ENCODE measurements around the gene PCDH9. TPM values are rescaled to one million over a fixed set of nuclear protein-coding genes. Genes with fewer than 3 reads are reported as not detected.

The PCDH9 gene
- total and polyA plus RNA-seq, 2 of the 13 experiments (the other 11 are each of a cell fraction or from before 2014, with no cell fraction given) = 0.09 TPM; not detected in 1

DNA sequence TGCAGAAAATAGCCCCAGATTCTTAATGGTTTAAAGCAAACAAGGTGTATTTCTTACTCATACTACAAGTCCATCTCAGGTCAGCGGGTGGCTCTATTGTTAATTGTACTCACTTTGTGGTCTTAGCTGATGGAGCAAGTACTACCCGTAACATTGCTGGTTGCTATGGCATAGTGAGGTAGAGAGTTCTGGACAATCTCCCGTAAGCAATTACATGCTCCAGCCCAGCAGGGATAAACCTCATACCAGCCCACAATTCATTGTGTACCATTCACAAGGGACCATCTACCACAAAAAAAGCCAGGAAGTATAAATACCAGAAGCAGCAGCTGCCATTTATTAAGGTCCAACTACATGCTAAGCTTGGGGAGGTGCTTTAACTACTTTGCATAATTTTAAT, 167.1 kb downstream of the PCDH9 start:
- POLR2A ChIA-PET = no interaction called here
- ATAC-seq (no peak), FAIRE-seq (no peak), DNase-seq (ENCODE audit: low spot score) (no peak)
- Histone ChIP-seq H3K36me3 (replicated peaks in 1 of 2; ENCODE audit: control insufficient read depth in 1 of 2, insufficient read depth in 2 of 2, low read length in 2 of 2) (no peaks in the 10 kb centered on the region), H3K4me2 (ENCODE audit: low read depth, low read length) (no peak overlapping the region), H4K20me1 (ENCODE audit: insufficient read depth, low read length) (no peaks in the 10 kb centered on the region), H3K9me3 (ENCODE audit: low read length) (no peaks in the 10 kb centered on the region), H3K4me3 (replicated peaks in 1 of 3; ENCODE audit: insufficient read depth in 1 of 3, low read depth in 2 of 3, low read length in 3 of 3) (no peak overlapping the region), H3K27ac (ENCODE audit: extremely low read length, insufficient read depth, low read length) (no peak overlapping the region), H3K27me3 (ENCODE audit: control insufficient read depth in 1 of 2, insufficient read depth in 2 of 2, low read length in 2 of 2) (no peaks in the 10 kb centered on the region), H3K9ac (ENCODE audit: insufficient read depth, low read depth, low read length) (no peak overlapping the region), H2AFZ (ENCODE audit: low read length) (no peak overlapping the region), H3K4me1 (ENCODE audit: insufficient read depth, low read length) (no peaks in the 10 kb centered on the region), H3K79me2 (ENCODE audit: insufficient read depth, low read length) (no peaks in the 10 kb centered on the region)
- intact Hi-C loops (cut with micrococcal nuclease; ENCODE audit: unreplicated experiment) = no loop called here
- CTCF ChIA-PET (ENCODE audit: low intra/inter-chr PET ratio, low total read pairs) = no interaction called here
- 18% methylated on average over 3 of the region's 3 CpGs for WGBS (ENCODE audit: low lambda C conversion rate)
- no peak for TF ChIP-seq ZNF878 (CRISPR knock-in tag; IDR thresholded peaks at IDR 0.05)
- no peak for TF ChIP-seq MED8 (CRISPR knock-in tag; IDR thresholded peaks at IDR 0.05; ENCODE audit: insufficient replicate concordance)
- TF ChIP-seq, protein P1, sequence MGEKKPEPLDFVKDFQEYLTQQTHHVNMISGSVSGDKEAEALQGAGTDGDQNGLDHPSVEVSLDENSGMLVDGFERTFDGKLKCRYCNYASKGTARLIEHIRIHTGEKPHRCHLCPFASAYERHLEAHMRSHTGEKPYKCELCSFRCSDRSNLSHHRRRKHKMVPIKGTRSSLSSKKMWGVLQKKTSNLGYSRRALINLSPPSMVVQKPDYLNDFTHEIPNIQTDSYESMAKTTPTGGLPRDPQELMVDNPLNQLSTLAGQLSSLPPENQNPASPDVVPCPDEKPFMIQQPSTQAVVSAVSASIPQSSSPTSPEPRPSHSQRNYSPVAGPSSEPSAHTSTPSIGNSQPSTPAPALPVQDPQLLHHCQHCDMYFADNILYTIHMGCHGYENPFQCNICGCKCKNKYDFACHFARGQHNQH (CRISPR knock-in tag; IDR thresholded peaks at IDR 0.05) = no peak
- TF ChIP-seq, protein P2, sequence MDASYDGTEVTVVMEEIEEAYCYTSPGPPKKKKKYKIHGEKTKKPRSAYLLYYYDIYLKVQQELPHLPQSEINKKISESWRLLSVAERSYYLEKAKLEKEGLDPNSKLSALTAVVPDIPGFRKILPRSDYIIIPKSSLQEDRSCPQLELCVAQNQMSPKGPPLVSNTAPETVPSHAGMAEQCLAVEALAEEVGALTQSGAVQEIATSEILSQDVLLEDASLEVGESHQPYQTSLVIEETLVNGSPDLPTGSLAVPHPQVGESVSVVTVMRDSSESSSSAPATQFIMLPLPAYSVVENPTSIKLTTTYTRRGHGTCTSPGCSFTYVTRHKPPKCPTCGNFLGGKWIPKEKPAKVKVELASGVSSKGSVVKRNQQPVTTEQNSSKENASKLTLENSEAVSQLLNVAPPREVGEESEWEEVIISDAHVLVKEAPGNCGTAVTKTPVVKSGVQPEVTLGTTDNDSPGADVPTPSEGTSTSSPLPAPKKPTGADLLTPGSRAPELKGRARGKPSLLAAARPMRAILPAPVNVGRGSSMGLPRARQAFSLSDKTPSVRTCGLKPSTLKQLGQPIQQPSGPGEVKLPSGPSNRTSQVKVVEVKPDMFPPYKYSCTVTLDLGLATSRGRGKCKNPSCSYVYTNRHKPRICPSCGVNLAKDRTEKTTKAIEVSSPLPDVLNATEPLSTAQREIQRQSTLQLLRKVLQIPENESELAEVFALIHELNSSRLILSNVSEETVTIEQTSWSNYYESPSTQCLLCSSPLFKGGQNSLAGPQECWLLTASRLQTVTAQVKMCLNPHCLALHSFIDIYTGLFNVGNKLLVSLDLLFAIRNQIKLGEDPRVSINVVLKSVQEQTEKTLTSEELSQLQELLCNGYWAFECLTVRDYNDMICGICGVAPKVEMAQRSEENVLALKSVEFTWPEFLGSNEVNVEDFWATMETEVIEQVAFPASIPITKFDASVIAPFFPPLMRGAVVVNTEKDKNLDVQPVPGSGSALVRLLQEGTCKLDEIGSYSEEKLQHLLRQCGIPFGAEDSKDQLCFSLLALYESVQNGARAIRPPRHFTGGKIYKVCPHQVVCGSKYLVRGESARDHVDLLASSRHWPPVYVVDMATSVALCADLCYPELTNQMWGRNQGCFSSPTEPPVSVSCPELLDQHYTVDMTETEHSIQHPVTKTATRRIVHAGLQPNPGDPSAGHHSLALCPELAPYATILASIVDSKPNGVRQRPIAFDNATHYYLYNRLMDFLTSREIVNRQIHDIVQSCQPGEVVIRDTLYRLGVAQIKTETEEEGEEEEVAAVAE (CRISPR knock-in tag; IDR thresholded peaks at IDR 0.05; ENCODE audit: borderline replicate concordance) = no peak
- TF ChIP-seq SMARCE1 (IDR thresholded peaks at IDR 0.05; ENCODE audit: borderline replicate concordance) = no peak
- TF ChIP-seq ZNF788 (CRISPR knock-in tag; IDR thresholded peaks at IDR 0.05; ENCODE audit: borderline replicate concordance) = no peak
- no peak for TF ChIP-seq ZNF296 (CRISPR knock-in tag; conservative IDR thresholded peaks at IDR 0.05)
- BruUV-seq (replicated peaks) = no TSS peak
- in situ Hi-C loops (cut with HindIII; ENCODE audit: extremely low pct_ligation_motif_present, low pct_unique_long_range_greater_than_20kb) = no loop called here
